HG02571 (cell line): ENCODE data around the gene IGFBP3.

Experiments
- ATAC-seq: cut with Tn5 transposase; IDR thresholded peaks from one replicate; pipeline ENCODE4 v1.9.1; 2021; ENCODE audit warnings: mild to moderate bottlenecking, moderate library complexity; ENCODE audit not compliant: unreplicated experiment

The IGFBP3 gene

DNA sequence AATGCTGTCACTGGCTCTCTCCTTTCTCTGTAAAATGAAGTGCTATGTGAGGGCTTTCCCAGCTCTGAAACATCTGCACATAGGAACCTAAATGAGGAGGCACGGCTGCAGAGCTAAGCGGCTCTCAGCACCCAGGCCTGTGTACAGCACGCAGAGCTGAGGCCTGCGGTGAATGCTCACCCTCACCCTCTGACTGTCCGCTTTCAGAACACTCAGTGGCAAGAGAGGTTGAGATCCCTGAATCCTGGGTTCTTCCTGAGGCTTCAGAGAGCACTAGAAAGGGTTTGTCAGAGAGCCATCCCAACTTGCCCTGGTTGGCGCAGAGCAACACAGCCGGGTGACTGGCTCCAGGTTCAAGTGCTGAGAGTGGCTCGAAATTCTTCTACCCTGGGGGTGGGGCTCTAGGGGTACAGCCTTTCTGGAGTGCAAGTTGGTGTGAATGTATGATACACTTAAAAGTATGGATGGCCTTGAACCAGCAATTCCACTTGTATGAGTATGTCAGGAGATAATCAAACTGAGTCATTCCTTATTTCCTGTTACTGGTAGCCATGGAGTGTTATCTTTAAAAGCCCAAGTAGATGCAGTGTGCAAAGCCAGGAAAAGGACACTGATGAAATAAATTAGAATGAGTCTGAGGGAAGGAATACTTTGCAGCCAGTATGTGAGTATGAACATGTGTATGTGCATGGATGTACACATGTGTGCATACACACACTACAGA lies 46.5 kb downstream of the IGFBP3 start:
- ATAC-seq, result no peak

GRCh38 chr7:45873355-45873754 lies 47.7 kb downstream of the IGFBP3 start:
- ATAC-seq, result no peak

DNA sequence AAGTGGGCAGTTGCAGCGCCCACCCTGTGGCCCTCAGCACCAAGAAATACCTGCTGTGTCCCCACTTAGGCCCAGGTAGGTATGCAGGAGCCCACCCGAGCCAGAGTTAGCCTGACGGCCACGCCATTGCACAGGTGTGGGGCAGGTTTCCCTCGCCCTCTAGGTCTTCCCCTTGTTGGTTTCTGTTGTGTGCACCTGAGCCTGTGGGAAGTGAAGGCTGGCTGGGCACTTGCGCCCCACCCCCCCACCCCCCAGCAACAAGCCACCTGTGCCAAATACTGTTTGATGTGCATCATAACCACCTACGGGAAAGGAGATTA lies 48.1 kb downstream of the IGFBP3 start, which contains the start of gene CCDC201:
TSS of gene CCDC201 (minus strand) at position 48 of the 320 bp plus-strand sequence. CDS start 75 bp downstream, outside the sequence.
- ATAC-seq, result no peak

- ATAC-seq, result no peak
Measured at GRCh38 chr7:45872116-45873034, 48.7 kb downstream of the IGFBP3 start.

DNA sequence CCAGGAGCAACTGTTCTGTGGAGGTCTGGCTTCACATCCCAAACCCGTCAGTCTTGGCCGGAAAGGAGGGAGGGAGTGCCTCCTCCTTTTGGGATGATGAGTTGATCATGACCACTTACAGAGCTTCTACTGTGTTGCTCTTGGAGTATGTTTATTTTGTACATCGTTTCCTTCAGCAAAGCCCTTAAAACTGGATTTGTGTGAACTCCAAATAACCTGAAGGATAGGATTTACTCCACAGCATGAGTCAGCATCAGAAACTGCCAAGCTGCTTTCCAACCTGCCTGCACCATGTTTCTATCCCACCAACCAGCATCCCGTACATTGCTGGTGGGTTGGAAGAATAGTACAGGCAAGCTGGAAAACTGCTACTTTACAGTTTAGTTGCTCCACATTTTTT lies 51.6 kb downstream of the IGFBP3 start:
- ATAC-seq, result no peak

DNA sequence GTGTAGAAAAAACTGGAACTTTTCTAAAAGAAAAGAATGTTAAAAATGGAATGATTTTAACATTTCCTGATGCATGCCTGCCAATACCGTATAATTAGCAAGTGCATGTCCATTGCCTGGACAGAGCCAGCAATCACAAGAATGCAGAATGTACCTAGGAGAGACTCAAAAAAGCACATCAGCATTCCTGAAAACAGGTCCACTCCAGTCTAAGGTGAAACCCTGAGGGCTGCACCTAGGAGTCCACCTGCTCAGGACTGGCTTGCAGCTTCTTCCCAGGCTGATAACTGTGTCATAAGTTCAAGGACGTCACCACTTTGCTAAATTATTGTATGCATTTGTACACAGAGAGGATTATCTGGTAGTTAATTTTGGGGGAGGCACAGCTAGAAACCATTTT lies 53.6 kb downstream of the IGFBP3 start:
- no peak for ATAC-seq

DNA sequence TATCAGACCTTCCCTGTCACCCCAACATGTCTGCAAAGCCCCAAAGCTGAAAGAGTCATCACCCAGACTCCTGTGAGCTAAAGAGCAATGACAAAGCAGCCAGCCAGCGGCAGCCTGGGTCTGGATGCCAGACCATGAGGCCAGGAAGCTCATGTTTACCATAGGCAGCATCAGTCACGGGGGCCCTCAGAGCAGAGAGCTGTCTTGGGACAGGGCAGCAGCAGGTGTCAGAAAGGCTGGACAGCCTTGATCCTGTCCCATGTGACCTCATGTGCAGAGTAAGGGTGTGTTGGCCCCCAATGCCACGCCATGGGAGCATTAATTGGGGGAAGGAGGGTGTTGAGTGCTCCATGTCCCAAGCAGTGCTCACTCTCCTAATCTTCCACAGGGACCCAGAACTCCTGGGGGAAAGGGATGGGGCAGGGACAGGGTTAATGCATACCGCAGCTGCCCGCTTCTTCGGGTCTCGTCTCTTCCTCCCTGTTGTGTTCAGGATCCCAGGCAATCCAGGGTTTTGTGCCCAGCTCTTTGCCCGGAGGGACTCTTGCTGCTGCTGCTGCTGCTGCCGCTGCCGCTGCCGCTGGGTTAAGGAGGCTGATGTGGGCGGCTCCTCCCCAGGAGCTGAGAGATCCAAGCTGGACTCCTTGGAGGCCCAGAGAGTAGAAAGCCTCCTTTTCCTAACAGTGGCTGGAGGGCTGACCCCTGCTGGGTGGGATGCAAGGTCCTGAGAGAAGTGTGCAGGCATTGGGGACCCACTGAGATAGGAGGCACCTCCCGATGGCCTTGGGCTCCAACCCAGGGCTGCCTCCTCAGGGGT lies 55.3 kb downstream of the IGFBP3 start:
- ATAC-seq, result no peak

GRCh38 chr7:45863715-45864114 lies 57.4 kb downstream of the IGFBP3 start:
- ATAC-seq, result no peak
